ENCODE data around the gene CNTNAP2.

GRCh38 chr7:148147438-148147837 lies 2030.8 kb downstream of the CNTNAP2 start:
- no peak for TF ChIP-seq POLR2A (IDR thresholded peaks at IDR 0.05)
- no peak for TF ChIP-seq CTCF (IDR thresholded peaks at IDR 0.05)

All from heart left ventricle (tissue), 13 donors.